HEK293T (cell line): ENCODE measurements around the gene SYDE2.

ENCODE experiments used
- ARNT ChIP-seq: fragments of 450-650 bp; IDR thresholded peaks from 2 replicates; pipeline ENCODE4 v1.6.1; 2017; ENCODE audit warnings: mild to moderate bottlenecking
- FOXM1 ChIP-seq: fragments of 450-650 bp; IDR thresholded peaks from 2 replicates; pipeline ENCODE4 v1.6.1; 2017; ENCODE audit warnings: mild to moderate bottlenecking, borderline replicate concordance
- SUZ12 ChIP-seq: fragments of 450-650 bp; IDR thresholded peaks from 2 replicates; pipeline ENCODE4 v1.6.1; 2016; ENCODE audit warnings: mild to moderate bottlenecking

GRCh38 chr1:85144351-85144750 lies 56.5 kb downstream of the SYDE2 start:
- TF ChIP-seq ARNT: no peak
- no peak for TF ChIP-seq SUZ12
- no peak for TF ChIP-seq FOXM1
